B cell (primary cell): ENCODE results near the gene UBTD1. TPM values are rescaled to one million over a fixed set of nuclear protein-coding genes. Genes with fewer than 3 reads are reported as not detected.

Experiments used
- ATAC-seq: fragments of 200-7000 bp; cut with Tn5 transposase; one replicate; pipeline ENCODE4 v1.10.0; 2021; ENCODE audit warnings: low read depth, mild to moderate bottlenecking, moderate number of reproducible peaks, moderate library complexity
- CTCF ChIA-PET: fragments of 350-600 bp; sonication (Branson Sonifier 250); formaldehyde crosslinking; loops from one replicate; lab custom pipeline; 2021; ENCODE audit warnings: antibody characterized with exemption, inconsistent platforms; lab: Charles Lee
- POLR2A ChIA-PET: fragments of 350-600 bp; sonication (Branson Sonifier 250); formaldehyde crosslinking; loops from one replicate; lab custom pipeline; 2021; ENCODE audit warnings: antibody characterized with exemption; lab: Charles Lee
- DNase-seq: peaks from one replicate; pipeline ENCODE4 v3.0.0; 2013
- H2AFZ ChIP-seq: 2 replicates; pipeline ENCODE4 v1.6.1; 2012; ENCODE audit warnings: mild to moderate bottlenecking, low read depth, low read length; ENCODE audit not compliant: insufficient read depth, poor library complexity, severe bottlenecking
- H3K27ac ChIP-seq, 2 donors: 1 replicate in 1 of 2; 2 replicates in 1 of 2; pipeline ENCODE4 v1.5.1; 2012 to 2013; ENCODE audit warnings: low read length in 2 of 2, mild to moderate bottlenecking in 2 of 2, moderate library complexity in 1 of 2
- H3K27me3 ChIP-seq, 4 experiments: fragments of 200-600 bp in 1 of 4; sonication (generic) in 1 of 4; replicated peaks in 1 of 4; 1 replicate in 2 of 4; 2 replicates in 2 of 4; pipeline versions ENCODE4 v1.6.1 to v1.7.0; 2013 to 2016; ENCODE audit warnings: low read length in 3 of 4, mild to moderate bottlenecking in 2 of 4, mixed read lengths in 1 of 4, moderate library complexity in 1 of 4; ENCODE audit not compliant: insufficient read depth in 4 of 4, control insufficient read depth in 3 of 4; ENCODE audit errors: control extremely low read depth in 1 of 4
- H3K36me3 ChIP-seq, 2 experiments: replicated peaks in 1 of 2; 1 replicate in 1 of 2; 2 replicates in 1 of 2; pipeline versions ENCODE4 v1.6.1 to v1.7.1; 2013; ENCODE audit warnings: low read length in 1 of 2; ENCODE audit not compliant: insufficient read depth in 2 of 2, control insufficient read depth in 1 of 2; ENCODE audit errors: control extremely low read depth in 1 of 2, extremely low read depth in 1 of 2
- H3K4me1 ChIP-seq, 2 donors: fragments of 200-600 bp in 1 of 2; sonication (generic) in 1 of 2; 1 replicate in 1 of 2; 2 replicates in 1 of 2; pipeline versions ENCODE4 v1.5.1 to v1.6.1; 2013 to 2017; ENCODE audit warnings: low read length in 2 of 2; ENCODE audit not compliant: control insufficient read depth in 2 of 2, insufficient read depth in 2 of 2
- H3K4me2 ChIP-seq: replicated peaks from 2 replicates; pipeline ENCODE3; 2012; ENCODE audit warnings: mild to moderate bottlenecking, low read depth, low read length; ENCODE audit not compliant: poor library complexity, severe bottlenecking
- H3K4me3 ChIP-seq, 5 experiments: fragments of 200-600 bp in 1 of 5; sonication (generic) in 1 of 5; 1 replicate in 3 of 5; 2 replicates in 2 of 5; pipeline versions ENCODE4 v1.5.1 to v1.7.0; 2011 to 2016; ENCODE audit warnings: low read length in 4 of 5, mild to moderate bottlenecking in 4 of 5, low read depth in 2 of 5, control low read depth in 1 of 5, moderate library complexity in 1 of 5; ENCODE audit not compliant: insufficient read depth in 1 of 5; ENCODE audit errors: control extremely low read depth in 1 of 5, extremely low read depth in 1 of 5
- H3K79me2 ChIP-seq: fragments of 200-600 bp; sonication (generic); one replicate; pipeline ENCODE4 v1.6.0; 2016; ENCODE audit warnings: low read length; ENCODE audit not compliant: control insufficient read depth, insufficient read depth
- H3K9ac ChIP-seq: fragments of 200-600 bp; sonication (generic); 2 replicates; pipeline ENCODE4 v1.6.1; 2017; ENCODE audit warnings: mild to moderate bottlenecking, low read length, moderate library complexity
- H3K9me3 ChIP-seq, 3 donors: one replicate each; pipeline versions ENCODE4 v1.6.1 to v1.7.1; 2013; ENCODE audit warnings: low read length in 2 of 3; ENCODE audit not compliant: control insufficient read depth in 2 of 3, insufficient read depth in 1 of 3; ENCODE audit errors: control extremely low read depth in 1 of 3
- H4K20me1 ChIP-seq: 2 replicates; pipeline ENCODE4 v1.6.0; 2012; ENCODE audit warnings: mild to moderate bottlenecking, low read length; ENCODE audit not compliant: insufficient read depth, control insufficient read depth, poor library complexity, severe bottlenecking
- H3K27ac Mint-ChIP-seq: one replicate; pipeline ENCODE4 v1.8.0; 2021; ENCODE audit warnings: mixed read lengths
- H3K27me3 Mint-ChIP-seq: one replicate; pipeline ENCODE4 v1.8.0; 2021; ENCODE audit warnings: mixed read lengths
- H3K4me1 Mint-ChIP-seq: one replicate; pipeline ENCODE4 v1.8.0; 2021; ENCODE audit warnings: mixed read lengths
- H3K4me3 Mint-ChIP-seq: one replicate; pipeline ENCODE4 v1.8.0; 2021; ENCODE audit warnings: mixed read lengths
- H3K9me3 Mint-ChIP-seq: one replicate; pipeline ENCODE4 v1.8.0; 2022; ENCODE audit warnings: mixed read lengths; ENCODE audit not compliant: insufficient read depth
- CTCF ChIP-seq: fragments of 200-600 bp; IDR thresholded peaks from one replicate; pipeline ENCODE4 v1.8.0; 2022; ENCODE audit warnings: antibody characterized with exemption, mild to moderate bottlenecking
- EZH2 ChIP-seq: IDR thresholded peaks from 2 replicates; pipeline ENCODE4 v1.6.1; 2012; ENCODE audit warnings: borderline replicate concordance, low read depth, mild to moderate bottlenecking, moderate library complexity, low read length; ENCODE audit not compliant: insufficient read depth, poor library complexity, severe bottlenecking
- WGBS: methylation state at CpG from one replicate; pipeline ENCODE4 v1.1.5; 2013; ENCODE audit warnings: missing lambda C conversion rate; ENCODE audit not compliant: insufficient coverage; 5-methylcytosine and 5-hydroxymethylcytosine counted together
- intact Hi-C: fragments of 100-400 bp; cut with micrococcal nuclease; formaldehyde crosslinking; loops from one replicate; pipeline ENCODE4 v1.10.0; 2022
- polyA plus RNA-seq: library from polyadenylated mRNA; depleted of rRNA; stranded (reverse); fragments of >200 nt; gene quantifications from 2 replicates; pipeline ENCODE4 v1.2.3, GENCODE V29; 2012
- total RNA-seq, 2 donors: library from RNA; stranded (reverse); fragments of 120-200 nt in 1 of 2; gene quantifications; 1 replicate in 1 of 2; 2 replicates in 1 of 2; pipeline versions ENCODE4 v1.2.3 to v1.2.4, GENCODE V29; 2013 to 2022

The UBTD1 gene
- total and polyA plus RNA-seq, 2 donors (not counting 1 experiment from before 2014, with no cell fraction given), result 1.3 to 1.8 TPM

GRCh38 chr10:97502916-97503315 lies 4.2 kb downstream of the UBTD1 start:
- Histone ChIP-seq H3K4me3 (no peak overlapping the region), H3K9ac (no peak overlapping the region), H3K27me3 (peaks cover 0 to 52% (median 22%) of the 10 kb centered on the region in 4 experiments), H3K9me3 (no peaks in the 10 kb centered on the region), H4K20me1 (peaks cover 2% of the 10 kb centered on the region), H3K27ac (no peak overlapping the region), H2AFZ (no peak overlapping the region), H3K4me2 (no peak overlapping the region), H3K4me1 (peaks cover 9 to 10% of the 10 kb centered on the region in 2 donors), H3K79me2 (peaks cover 2% of the 10 kb centered on the region), H3K36me3 (no peaks in the 10 kb centered on the region)
- no peak for TF ChIP-seq EZH2
- no peak for TF ChIP-seq CTCF
- Mint-ChIP-seq H3K27ac (no peak overlapping the region), H3K4me3 (no peak overlapping the region), H3K9me3 (no peaks in the 10 kb centered on the region), H3K27me3 (peaks cover 46% of the 10 kb centered on the region), H3K4me1 (peaks cover 13% of the 10 kb centered on the region)
- ATAC-seq (no peak), DNase-seq (no peak)
- 100% methylated on average over 3 of the region's 6 CpGs for WGBS
- intact Hi-C loops, result no loop called here
- CTCF ChIA-PET, result no interaction called here
- POLR2A ChIA-PET, result interaction anchor here (0.7 kb wide), 1 partner anchor 231 kb away, joined by 3 read pairs; no protein-coding TSS in a partner anchor

- no peaks in the 10 kb centered on the region for H3K36me3 ChIP-seq
- Mint-ChIP-seq H3K4me1 (peaks cover 11% of the 10 kb centered on the region), H3K27me3 (peaks cover 48% of the 10 kb centered on the region), H3K27ac (no peak overlapping the region), H3K9me3 (no peaks in the 10 kb centered on the region), H3K4me3 (no peak overlapping the region)
- ChIA-PET POLR2A (interaction anchor here (0.7 kb wide), 1 partner anchor 231 kb away, joined by 3 read pairs; no protein-coding TSS in a partner anchor), CTCF (no interaction called here)
- TF ChIP-seq CTCF (no peak), EZH2 (no peak)
- H3K4me3 ChIP-seq, result no peak overlapping the region
- ATAC-seq (no peak), DNase-seq (no peak)
- peaks cover 0 to 52% (median 22%) of the 10 kb centered on the region in 4 experiments for H3K27me3 ChIP-seq
- H3K79me2 ChIP-seq, result no peaks in the 10 kb centered on the region
- H3K9me3 ChIP-seq, result no peaks in the 10 kb centered on the region
- H3K27ac ChIP-seq, result no peak overlapping the region
- no peak overlapping the region for H2AFZ ChIP-seq
- no peak overlapping the region for H3K9ac ChIP-seq
- H3K4me2 ChIP-seq, result no peak overlapping the region
- H3K4me1 ChIP-seq, result peaks cover 9 to 10% of the 10 kb centered on the region in 2 donors
- intact Hi-C loops, result no loop called here
- whole genome bisulfite sequencing, result 86% methylated on average over 2 of the region's 3 CpGs
- no peaks in the 10 kb centered on the region for H4K20me1 ChIP-seq
Observed at GRCh38 chr10:97503406-97503805, 4.7 kb downstream of the UBTD1 start.
